ENCODE data around the gene LONRF2.

The LONRF2 gene

GRCh38 chr2:100309311-100309710 lies 13.0 kb downstream of the LONRF2 start:
- no peak for DNase-seq
- in situ Hi-C loops (cut with HindIII; ENCODE audit: low pct_ligation_motif_present, low pct_unique_long_range_greater_than_20kb, low sequenced_read_pairs), result no loop called here

- in situ Hi-C loops (cut with HindIII; ENCODE audit: low pct_ligation_motif_present, low pct_unique_long_range_greater_than_20kb, low sequenced_read_pairs), result no loop called here
- DNase-seq, result no peak
Measured at GRCh38 chr2:100303744-100304143, 18.6 kb downstream of the LONRF2 start.

- DNase-seq, result no peak
- in situ Hi-C loops (cut with HindIII; ENCODE audit: low pct_ligation_motif_present, low pct_unique_long_range_greater_than_20kb, low sequenced_read_pairs), result no loop called here
Measured at GRCh38 chr2:100302585-100302892, 19.8 kb downstream of the LONRF2 start.

GRCh38 chr2:100301881-100302584 lies 20.3 kb downstream of the LONRF2 start:
- no peak for DNase-seq
- in situ Hi-C loops (cut with HindIII; ENCODE audit: low pct_ligation_motif_present, low pct_unique_long_range_greater_than_20kb, low sequenced_read_pairs), result no loop called here

- in situ Hi-C loops (cut with HindIII; ENCODE audit: low pct_ligation_motif_present, low pct_unique_long_range_greater_than_20kb, low sequenced_read_pairs), result no loop called here
- DNase-seq, result no peak
Measured at GRCh38 chr2:100299548-100299947, 22.8 kb downstream of the LONRF2 start.

- in situ Hi-C loops (cut with HindIII; ENCODE audit: low pct_ligation_motif_present, low pct_unique_long_range_greater_than_20kb, low sequenced_read_pairs), result no loop called here
- no peak for DNase-seq
Measured at GRCh38 chr2:100297511-100297910, 24.8 kb downstream of the LONRF2 start.

GRCh38 chr2:100294162-100294497 lies 28.2 kb downstream of the LONRF2 start:
- in situ Hi-C loops (cut with HindIII; ENCODE audit: low pct_ligation_motif_present, low pct_unique_long_range_greater_than_20kb, low sequenced_read_pairs), result no loop called here
- no peak for DNase-seq

- DNase-seq, result no peak
- in situ Hi-C loops (cut with HindIII; ENCODE audit: low pct_ligation_motif_present, low pct_unique_long_range_greater_than_20kb, low sequenced_read_pairs), result no loop called here
Measured at GRCh38 chr2:100293341-100294161, 28.8 kb downstream of the LONRF2 start.

GRCh38 chr2:100292022-100292580 lies 30.2 kb downstream of the LONRF2 start:
- in situ Hi-C loops (cut with HindIII; ENCODE audit: low pct_ligation_motif_present, low pct_unique_long_range_greater_than_20kb, low sequenced_read_pairs), result no loop called here
- DNase-seq, result peak; percentile 90

- DNase-seq, result peak; percentile 94
- in situ Hi-C loops (cut with HindIII; ENCODE audit: low pct_ligation_motif_present, low pct_unique_long_range_greater_than_20kb, low sequenced_read_pairs), result no loop called here
Measured at GRCh38 chr2:100291152-100291970, 30.9 kb downstream of the LONRF2 start.

- in situ Hi-C loops (cut with HindIII; ENCODE audit: low pct_ligation_motif_present, low pct_unique_long_range_greater_than_20kb, low sequenced_read_pairs), result no loop called here
- no peak for DNase-seq
Measured at GRCh38 chr2:100290718-100291151, 31.6 kb downstream of the LONRF2 start.

- in situ Hi-C loops (cut with HindIII; ENCODE audit: low pct_ligation_motif_present, low pct_unique_long_range_greater_than_20kb, low sequenced_read_pairs), result no loop called here
- DNase-seq, result no peak
Measured at GRCh38 chr2:100289020-100289419, 33.3 kb downstream of the LONRF2 start.

- no peak for DNase-seq
- in situ Hi-C loops (cut with HindIII; ENCODE audit: low pct_ligation_motif_present, low pct_unique_long_range_greater_than_20kb, low sequenced_read_pairs), result no loop called here
Measured at GRCh38 chr2:100286318-100286717, 36.0 kb downstream of the LONRF2 start.

- in situ Hi-C loops (cut with HindIII; ENCODE audit: low pct_ligation_motif_present, low pct_unique_long_range_greater_than_20kb, low sequenced_read_pairs), result no loop called here
- DNase-seq, result peak; percentile 80
Measured at GRCh38 chr2:100285691-100286090, 36.6 kb downstream of the LONRF2 start.

GRCh38 chr2:100285011-100285410 lies 37.3 kb downstream of the LONRF2 start:
- DNase-seq, result peak; percentile 14
- in situ Hi-C loops (cut with HindIII; ENCODE audit: low pct_ligation_motif_present, low pct_unique_long_range_greater_than_20kb, low sequenced_read_pairs), result no loop called here

GRCh38 chr2:100283724-100284501 lies 38.4 kb downstream of the LONRF2 start:
- DNase-seq, result peak; percentile 88
- in situ Hi-C loops (cut with HindIII; ENCODE audit: low pct_ligation_motif_present, low pct_unique_long_range_greater_than_20kb, low sequenced_read_pairs), result no loop called here

- DNase-seq, result no peak
- in situ Hi-C loops (cut with HindIII; ENCODE audit: low pct_ligation_motif_present, low pct_unique_long_range_greater_than_20kb, low sequenced_read_pairs), result no loop called here
Measured at GRCh38 chr2:100281521-100282438, 40.5 kb downstream of the LONRF2 start.
